Effector memory CD4-positive, alpha-beta T cell (primary cell): Measurements from ENCODE around the gene C6orf62.
A peak's percentile ranks its signal among the peaks of the same experiment; 100 is the strongest.
"Not testable (repeated sequence)": the region's sequence is repeated elsewhere in the genome, so short reads cannot be mapped to it uniquely, and the experiment has no call there.

Experiments
- DNase-seq, 3 donors: peaks; one replicate each; pipeline ENCODE4 v3.0.0-alpha.2; 2020
- H3K27ac ChIP-seq: 2 replicates; pipeline ENCODE4 v1.7.0; 2013; ENCODE audit warnings: mild to moderate bottlenecking, low read length, moderate library complexity; ENCODE audit not compliant: insufficient read depth, poor library complexity, severe bottlenecking
- H3K27me3 ChIP-seq: replicated peaks from 2 replicates; pipeline ENCODE4 v1.7.0; 2013; ENCODE audit warnings: mild to moderate bottlenecking, low read length; ENCODE audit not compliant: insufficient read depth, control insufficient read depth, poor library complexity, severe bottlenecking
- H3K36me3 ChIP-seq: 2 replicates; pipeline ENCODE4 v1.7.0; 2013; ENCODE audit warnings: mild to moderate bottlenecking, low read length, moderate library complexity; ENCODE audit not compliant: control insufficient read depth, insufficient read depth
- H3K4me1 ChIP-seq: 2 replicates; pipeline ENCODE4 v1.7.0; 2013; ENCODE audit warnings: low read length, mild to moderate bottlenecking; ENCODE audit not compliant: control insufficient read depth, insufficient read depth, poor library complexity, severe bottlenecking
- H3K4me3 ChIP-seq: 2 replicates; pipeline ENCODE4 v1.7.0; 2013; ENCODE audit warnings: low read length, low read depth, mild to moderate bottlenecking; ENCODE audit not compliant: insufficient read depth, poor library complexity, severe bottlenecking
- H3K9me3 ChIP-seq: 2 replicates; pipeline ENCODE4 v1.7.0; 2013; ENCODE audit warnings: mild to moderate bottlenecking, low read length, moderate library complexity; ENCODE audit not compliant: control insufficient read depth
- total RNA-seq, 3 donors: gene quantifications; one replicate each; lab custom pipeline; 2026; lab: John Stamatoyannopoulos, UW

The C6orf62 gene
- total RNA-seq = 109 to 145 (median 139) reads per million in 3 donors

GRCh38 chr6:24719125-24719971, at the start of gene C6orf62:
Gene C6orf62, minus strand, starts transcription at chr6:24719154. Its CDS starts 486 bp downstream, at chr6:24718668.
- H3K4me3 ChIP-seq = peak within 1 kb of the TSS; percentile 87

GRCh38 chr6:24768361-24768760, 49.4 kb upstream of the C6orf62 start:
- no peak for DNase-seq
- no peaks in the 10 kb centered on the region for H3K9me3 ChIP-seq
- no peaks in the 10 kb centered on the region for H3K4me1 ChIP-seq
- no peaks in the 10 kb centered on the region for H3K36me3 ChIP-seq
- no peak overlapping the region for H3K27ac ChIP-seq
- H3K27me3 ChIP-seq = no peaks in the 10 kb centered on the region
- no peak overlapping the region for H3K4me3 ChIP-seq

More at GRCh38 chr6:24719125-24719971, at the start of gene C6orf62:
- DNase-seq = peak; percentile 29 to 39 (median 32)
- Histone ChIP-seq H3K27me3 (no peaks in the 10 kb centered on the region), H3K27ac (peak within 1 kb of the TSS; percentile 99), H3K9me3 (no peaks in the 10 kb centered on the region), H3K4me1 (peaks cover 27% of the 10 kb centered on the region), H3K36me3 (peaks cover 15% of the 10 kb centered on the region)

- H3K27me3 ChIP-seq = no peaks in the 10 kb centered on the region
- H3K36me3 ChIP-seq = no peaks in the 10 kb centered on the region
- no peaks in the 10 kb centered on the region for H3K4me1 ChIP-seq
These were observed 47.9 kb upstream of the C6orf62 start for GRCh38 chr6:24766680-24767462.

GRCh38 chr6:24765968-24766367, 47.0 kb upstream of the C6orf62 start:
- DNase-seq, H3K27me3 ChIP-seq, H3K9me3 ChIP-seq, H3K36me3 ChIP-seq, H3K4me1 ChIP-seq, H3K4me3 ChIP-seq, H3K27ac ChIP-seq: not testable (repeated sequence)

More at GRCh38 chr6:24766680-24767462, 47.9 kb upstream of the C6orf62 start:
- Histone ChIP-seq H3K27ac (no peak overlapping the region), H3K4me3 (no peak overlapping the region), H3K9me3 (no peaks in the 10 kb centered on the region)
- DNase-seq = no peak

- not testable (repeated sequence) for H3K4me3 ChIP-seq, H3K9me3 ChIP-seq
These were observed 46.2 kb upstream of the C6orf62 start for GRCh38 chr6:24764833-24765828.

GRCh38 chr6:24763578-24763977, 44.6 kb upstream of the C6orf62 start:
- Histone ChIP-seq H3K4me3 (no peak overlapping the region), H3K36me3 (no peaks in the 10 kb centered on the region), H3K9me3 (no peaks in the 10 kb centered on the region), H3K27ac (no peak overlapping the region), H3K27me3 (no peaks in the 10 kb centered on the region), H3K4me1 (no peaks in the 10 kb centered on the region)
- DNase-seq = no peak

More at GRCh38 chr6:24764833-24765828, 46.2 kb upstream of the C6orf62 start:
- H3K27ac ChIP-seq, H3K27me3 ChIP-seq, H3K36me3 ChIP-seq, DNase-seq, H3K4me1 ChIP-seq: not testable (repeated sequence)

GRCh38 chr6:24761851-24762250, 42.9 kb upstream of the C6orf62 start:
- H3K4me1 ChIP-seq = no peaks in the 10 kb centered on the region
- no peaks in the 10 kb centered on the region for H3K9me3 ChIP-seq
- no peak overlapping the region for H3K4me3 ChIP-seq
- DNase-seq = no peak
- no peaks in the 10 kb centered on the region for H3K36me3 ChIP-seq
- H3K27ac ChIP-seq = no peak overlapping the region
- H3K27me3 ChIP-seq = no peaks in the 10 kb centered on the region

GRCh38 chr6:24761193-24761835, 42.4 kb upstream of the C6orf62 start:
- no peaks in the 10 kb centered on the region for H3K36me3 ChIP-seq
- H3K27ac ChIP-seq = no peak overlapping the region
- no peaks in the 10 kb centered on the region for H3K4me1 ChIP-seq
- no peaks in the 10 kb centered on the region for H3K27me3 ChIP-seq
- no peak for DNase-seq
- no peak overlapping the region for H3K4me3 ChIP-seq
- no peaks in the 10 kb centered on the region for H3K9me3 ChIP-seq

GRCh38 chr6:24760210-24760609, 41.3 kb upstream of the C6orf62 start:
- no peaks in the 10 kb centered on the region for H3K4me1 ChIP-seq
- H3K27me3 ChIP-seq = no peaks in the 10 kb centered on the region
- H3K4me3 ChIP-seq = no peak overlapping the region
- H3K27ac ChIP-seq = no peak overlapping the region
- no peaks in the 10 kb centered on the region for H3K36me3 ChIP-seq
- no peaks in the 10 kb centered on the region for H3K9me3 ChIP-seq
- DNase-seq = no peak
